IPS-18a (cell line): ENCODE results near the gene PLCB2.

Source experiments
- H3K27ac ChIP-seq: one replicate; pipeline ENCODE4 v1.5.1; 2013; ENCODE audit warnings: low read length
- H3K27me3 ChIP-seq: one replicate; pipeline ENCODE4 v1.6.1; 2013; ENCODE audit warnings: mild to moderate bottlenecking, low read length; ENCODE audit not compliant: control insufficient read depth, insufficient read depth
- H3K36me3 ChIP-seq: one replicate; pipeline ENCODE4 v1.6.1; 2013; ENCODE audit warnings: low read depth, low read length; ENCODE audit not compliant: control insufficient read depth
- H3K4me1 ChIP-seq: one replicate; pipeline ENCODE4 v1.6.1; 2013; ENCODE audit warnings: low read depth, low read length; ENCODE audit not compliant: control insufficient read depth
- H3K4me3 ChIP-seq: one replicate; pipeline ENCODE4 v1.5.1; 2013; ENCODE audit warnings: low read length
- H3K9ac ChIP-seq: one replicate; pipeline ENCODE4 v1.6.1; 2013; ENCODE audit warnings: mild to moderate bottlenecking, low read length, moderate library complexity
- H3K9me3 ChIP-seq: one replicate; pipeline ENCODE4 v1.6.1; 2013; ENCODE audit warnings: low read depth, low read length; ENCODE audit not compliant: control insufficient read depth

PLCB2 gene

GRCh38 chr15:40280260-40281056 lies 27.3 kb downstream of the PLCB2 start:
- Histone ChIP-seq H3K4me1 (peaks cover 12% of the 10 kb centered on the region), H3K27ac (no peak overlapping the region), H3K9ac (no peak overlapping the region), H3K4me3 (peak overlapping the region; percentile 32), H3K27me3 (peaks cover 73% of the 10 kb centered on the region), H3K9me3 (no peaks in the 10 kb centered on the region), H3K36me3 (no peaks in the 10 kb centered on the region)

GRCh38 chr15:40279437-40280141 lies 28.1 kb downstream of the PLCB2 start:
- no peak overlapping the region for H3K27ac ChIP-seq
- H3K27me3 ChIP-seq = peaks cover 64% of the 10 kb centered on the region
- no peak overlapping the region for H3K9ac ChIP-seq
- H3K4me1 ChIP-seq = peaks cover 7% of the 10 kb centered on the region
- H3K9me3 ChIP-seq = no peaks in the 10 kb centered on the region
- H3K4me3 ChIP-seq = peak overlapping the region; percentile 32
- no peaks in the 10 kb centered on the region for H3K36me3 ChIP-seq

GRCh38 chr15:40278026-40278425 lies 29.7 kb downstream of the PLCB2 start:
- Histone ChIP-seq H3K36me3 (no peaks in the 10 kb centered on the region), H3K4me3 (no peak overlapping the region), H3K9me3 (no peaks in the 10 kb centered on the region), H3K27me3 (peaks cover 49% of the 10 kb centered on the region), H3K9ac (no peak overlapping the region), H3K4me1 (peaks cover 7% of the 10 kb centered on the region), H3K27ac (no peak overlapping the region)

- no peaks in the 10 kb centered on the region for H3K9me3 ChIP-seq
- H3K4me3 ChIP-seq = no peak overlapping the region
- peaks cover 43% of the 10 kb centered on the region for H3K27me3 ChIP-seq
- H3K4me1 ChIP-seq = peaks cover 7% of the 10 kb centered on the region
- no peaks in the 10 kb centered on the region for H3K36me3 ChIP-seq
- H3K27ac ChIP-seq = no peak overlapping the region
- H3K9ac ChIP-seq = no peak overlapping the region
Observed at GRCh38 chr15:40277471-40277870, 30.3 kb downstream of the PLCB2 start.

GRCh38 chr15:40276927-40277326 lies 30.8 kb downstream of the PLCB2 start:
- Histone ChIP-seq H3K4me1 (peaks cover 7% of the 10 kb centered on the region), H3K9me3 (no peaks in the 10 kb centered on the region), H3K9ac (no peak overlapping the region), H3K27ac (no peak overlapping the region), H3K4me3 (no peak overlapping the region), H3K27me3 (peaks cover 38% of the 10 kb centered on the region), H3K36me3 (no peaks in the 10 kb centered on the region)

GRCh38 chr15:40275954-40276353 lies 31.8 kb downstream of the PLCB2 start:
- Histone ChIP-seq H3K4me1 (peaks cover 3% of the 10 kb centered on the region), H3K4me3 (no peak overlapping the region), H3K9me3 (no peaks in the 10 kb centered on the region), H3K36me3 (no peaks in the 10 kb centered on the region), H3K27ac (no peak overlapping the region), H3K27me3 (peaks cover 28% of the 10 kb centered on the region), H3K9ac (no peak overlapping the region)

- Histone ChIP-seq H3K27ac (no peak overlapping the region), H3K27me3 (peaks cover 24% of the 10 kb centered on the region), H3K9me3 (no peaks in the 10 kb centered on the region), H3K36me3 (no peaks in the 10 kb centered on the region), H3K4me3 (no peak overlapping the region), H3K4me1 (no peaks in the 10 kb centered on the region), H3K9ac (no peak overlapping the region)
Observed at GRCh38 chr15:40275523-40275922, 32.2 kb downstream of the PLCB2 start.

- H3K4me3 ChIP-seq = no peak overlapping the region
- peaks cover 15% of the 10 kb centered on the region for H3K27me3 ChIP-seq
- H3K4me1 ChIP-seq = no peaks in the 10 kb centered on the region
- no peaks in the 10 kb centered on the region for H3K36me3 ChIP-seq
- no peaks in the 10 kb centered on the region for H3K9me3 ChIP-seq
- no peak overlapping the region for H3K9ac ChIP-seq
- H3K27ac ChIP-seq = no peak overlapping the region
Observed at GRCh38 chr15:40274350-40275274, 33.1 kb downstream of the PLCB2 start.

GRCh38 chr15:40273428-40273827 lies 34.3 kb downstream of the PLCB2 start:
- Histone ChIP-seq H3K36me3 (no peaks in the 10 kb centered on the region), H3K9me3 (no peaks in the 10 kb centered on the region), H3K27ac (no peak overlapping the region), H3K4me1 (no peaks in the 10 kb centered on the region), H3K9ac (no peak overlapping the region), H3K4me3 (no peak overlapping the region), H3K27me3 (peaks cover 3% of the 10 kb centered on the region)

GRCh38 chr15:40272485-40273056 lies 35.2 kb downstream of the PLCB2 start:
- Histone ChIP-seq H3K9ac (no peak overlapping the region), H3K27ac (no peak overlapping the region), H3K4me3 (no peak overlapping the region), H3K9me3 (no peaks in the 10 kb centered on the region), H3K36me3 (no peaks in the 10 kb centered on the region), H3K27me3 (no peaks in the 10 kb centered on the region), H3K4me1 (peaks cover 6% of the 10 kb centered on the region)
